GDM1 (cell line): ENCODE measurements around the gene SNAI1.

ENCODE experiments used
- DNase-seq: peaks from one replicate; lab custom pipeline; 2025; lab: John Stamatoyannopoulos, UW

The SNAI1 gene

DNA sequence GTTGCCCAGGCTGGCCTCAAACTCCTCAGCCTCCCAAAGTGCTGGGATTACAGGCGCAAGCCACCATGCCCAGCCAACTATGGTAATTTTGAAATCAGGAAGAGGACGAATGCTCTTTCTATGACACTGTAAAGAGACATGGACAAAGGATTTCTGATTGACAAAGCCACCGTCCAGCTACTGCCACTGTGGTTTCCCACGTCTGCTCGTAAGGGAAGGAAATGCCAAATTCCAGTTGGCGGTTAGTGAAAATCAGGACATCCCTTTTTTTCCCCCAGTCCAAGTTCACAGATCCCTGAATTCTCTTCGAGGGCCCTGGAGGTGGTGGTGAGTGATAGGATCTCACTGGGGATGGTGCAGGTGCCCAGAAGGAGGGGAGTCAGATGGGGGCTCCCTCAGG is 31.2 kb downstream of the SNAI1 start:
- no peak for DNase-seq

DNA sequence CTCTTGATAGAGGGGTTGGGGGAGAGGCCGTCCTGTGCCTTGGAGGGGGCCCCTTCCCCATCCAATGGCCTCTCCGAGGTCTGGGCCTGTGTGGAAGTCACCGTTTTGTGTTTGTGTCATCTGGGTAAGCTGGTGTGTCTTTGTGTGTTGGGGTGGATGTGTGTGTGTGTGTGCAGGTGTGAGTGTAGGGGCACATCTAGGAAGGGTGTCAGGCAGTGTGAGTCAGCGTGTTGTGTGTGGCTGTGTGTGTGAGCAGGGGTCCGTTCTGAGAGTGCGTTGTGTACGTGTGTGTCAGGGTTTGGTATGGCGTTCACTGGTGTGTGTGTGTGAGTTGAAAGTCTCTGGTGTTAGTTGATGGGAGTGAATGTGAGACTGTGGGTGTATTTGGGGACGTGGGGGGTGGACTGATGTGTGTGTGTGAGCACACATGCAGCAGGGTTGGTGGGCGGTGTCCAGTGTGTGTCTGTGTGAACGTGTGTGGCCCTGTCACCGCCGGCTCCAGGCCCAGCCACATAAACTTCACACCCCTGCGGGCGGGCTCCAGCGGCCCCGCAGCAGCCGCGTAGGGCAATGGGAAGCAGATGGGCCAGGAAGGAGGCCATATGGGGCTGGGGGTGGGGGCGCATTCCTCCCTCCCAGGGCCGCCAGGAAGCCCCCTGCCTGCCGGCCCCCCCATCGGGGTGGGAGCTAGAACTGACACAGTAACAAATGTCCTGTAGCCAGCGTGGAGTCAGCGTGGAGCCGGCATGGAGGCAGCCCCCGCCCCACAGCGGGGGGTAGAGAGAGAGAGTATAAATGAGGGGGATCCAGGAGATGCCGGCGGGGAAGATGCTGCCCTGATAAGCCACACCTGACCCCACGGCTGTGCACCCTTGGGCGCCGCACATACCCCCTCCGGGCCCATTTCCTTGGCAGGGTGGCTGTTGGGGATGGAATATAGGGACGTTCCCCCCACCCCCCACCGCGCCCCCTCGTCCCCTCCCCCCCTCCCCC is 32.1 kb downstream of the SNAI1 start:
- no peak for DNase-seq

DNA sequence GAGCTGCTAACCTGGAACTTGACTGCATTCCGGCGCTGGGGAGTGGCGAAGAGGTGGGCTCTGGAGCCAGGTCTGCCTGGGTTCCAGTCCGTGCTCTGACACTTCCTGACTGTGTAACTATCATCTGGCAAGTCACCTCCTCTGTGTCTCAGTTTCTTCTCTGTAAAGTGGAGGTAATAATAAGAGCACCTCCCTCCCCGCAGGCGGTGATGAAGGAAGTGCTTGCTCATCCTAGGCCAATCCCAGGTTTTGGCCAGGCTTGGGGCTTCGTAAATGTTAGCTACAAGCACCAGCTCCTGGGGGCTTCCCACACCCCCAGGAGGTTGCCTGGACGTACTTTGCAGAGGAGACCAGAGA is 32.8 kb downstream of the SNAI1 start:
- DNase-seq: no peak

DNA sequence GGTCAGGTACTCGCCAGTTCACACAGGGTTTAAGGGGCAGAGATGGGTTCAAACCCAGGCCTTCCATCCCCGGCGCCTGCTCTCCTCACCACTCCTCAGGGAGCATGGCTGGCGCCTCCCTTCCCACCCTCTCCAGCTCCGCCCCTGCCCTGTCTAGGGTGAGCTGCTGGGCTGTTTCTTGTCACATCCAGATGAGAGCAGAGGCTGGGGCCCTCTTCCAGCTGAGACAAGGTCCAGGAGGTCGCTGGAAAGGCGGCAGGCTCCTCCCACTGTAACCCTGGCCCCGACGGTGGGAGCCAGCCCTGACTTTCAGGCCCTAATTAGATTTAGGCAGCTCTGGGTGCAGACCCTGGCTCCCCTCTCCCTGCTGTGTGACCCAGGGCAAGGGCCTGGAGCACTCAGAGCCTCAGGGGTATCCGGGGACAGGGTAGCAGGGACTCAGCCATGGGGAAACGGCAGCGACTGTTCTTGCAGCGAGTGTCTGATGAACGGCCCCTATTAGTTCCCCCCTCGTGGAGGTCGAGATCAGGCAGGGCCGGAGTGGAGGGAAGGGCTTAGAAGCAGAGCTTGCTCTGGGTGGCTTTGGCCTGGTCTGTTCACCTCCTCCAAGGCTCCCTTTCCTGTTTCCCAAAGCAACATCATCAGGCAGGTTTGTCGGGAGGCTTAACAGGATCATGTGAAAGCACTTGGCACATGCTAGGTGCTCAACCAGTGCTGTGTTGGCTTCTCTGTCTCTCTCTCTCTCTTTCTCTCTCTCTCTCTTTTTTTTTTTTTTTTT is 33.4 kb downstream of the SNAI1 start:
- no peak for DNase-seq

DNA sequence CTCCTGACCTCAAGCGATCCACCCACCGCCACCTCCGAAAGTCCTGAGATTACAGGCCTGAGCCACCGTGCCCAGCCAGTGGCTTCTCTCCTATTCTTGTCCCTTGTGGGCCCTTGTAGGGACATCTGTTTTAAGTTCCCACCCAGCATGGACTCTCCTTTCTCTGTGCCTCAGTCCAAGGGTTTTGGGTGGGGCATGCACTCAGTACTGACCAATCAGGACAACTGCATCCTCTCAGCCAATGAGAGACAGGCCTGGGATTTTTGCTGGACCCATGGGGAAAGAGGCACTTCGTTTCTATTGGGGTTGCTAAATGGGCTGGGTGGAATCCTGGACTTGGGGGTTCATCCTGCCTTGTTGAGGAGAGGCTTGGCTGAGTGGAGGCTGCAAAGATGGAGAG is 34.4 kb downstream of the SNAI1 start:
- DNase-seq: no peak

DNA sequence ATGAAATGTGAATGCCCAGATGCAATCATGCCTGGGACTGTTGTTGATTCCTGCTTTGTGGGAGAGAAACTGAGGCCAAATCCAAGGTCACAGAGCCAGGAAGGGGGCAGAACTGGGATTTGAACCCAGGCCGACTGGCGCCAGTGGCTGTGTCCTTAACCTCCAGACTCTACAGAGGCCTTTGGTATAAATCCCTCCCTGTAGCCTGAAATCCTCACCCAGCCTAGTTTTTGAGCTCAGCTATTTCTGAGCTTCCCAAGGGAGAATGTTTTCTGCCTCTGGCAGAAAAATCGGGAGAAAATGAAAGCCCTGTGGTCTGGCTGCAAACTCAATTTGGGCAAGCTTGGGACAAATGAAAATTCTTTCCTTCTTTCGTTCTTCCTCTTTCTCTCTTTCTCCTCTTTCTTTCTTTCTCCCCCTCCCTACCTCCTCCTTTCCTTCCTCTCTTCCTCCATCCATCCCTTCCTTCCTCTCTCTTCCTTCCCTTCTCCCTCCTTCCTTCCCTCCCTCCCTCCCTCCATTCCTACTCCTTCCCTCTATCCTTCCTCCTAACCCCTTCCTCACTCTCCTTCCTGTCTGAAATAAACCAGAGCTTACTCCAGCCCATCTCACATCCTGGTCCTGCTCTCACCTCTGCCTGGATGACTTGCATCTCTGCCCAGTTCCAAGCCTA is 34.9 kb downstream of the SNAI1 start:
- DNase-seq: no peak

DNA sequence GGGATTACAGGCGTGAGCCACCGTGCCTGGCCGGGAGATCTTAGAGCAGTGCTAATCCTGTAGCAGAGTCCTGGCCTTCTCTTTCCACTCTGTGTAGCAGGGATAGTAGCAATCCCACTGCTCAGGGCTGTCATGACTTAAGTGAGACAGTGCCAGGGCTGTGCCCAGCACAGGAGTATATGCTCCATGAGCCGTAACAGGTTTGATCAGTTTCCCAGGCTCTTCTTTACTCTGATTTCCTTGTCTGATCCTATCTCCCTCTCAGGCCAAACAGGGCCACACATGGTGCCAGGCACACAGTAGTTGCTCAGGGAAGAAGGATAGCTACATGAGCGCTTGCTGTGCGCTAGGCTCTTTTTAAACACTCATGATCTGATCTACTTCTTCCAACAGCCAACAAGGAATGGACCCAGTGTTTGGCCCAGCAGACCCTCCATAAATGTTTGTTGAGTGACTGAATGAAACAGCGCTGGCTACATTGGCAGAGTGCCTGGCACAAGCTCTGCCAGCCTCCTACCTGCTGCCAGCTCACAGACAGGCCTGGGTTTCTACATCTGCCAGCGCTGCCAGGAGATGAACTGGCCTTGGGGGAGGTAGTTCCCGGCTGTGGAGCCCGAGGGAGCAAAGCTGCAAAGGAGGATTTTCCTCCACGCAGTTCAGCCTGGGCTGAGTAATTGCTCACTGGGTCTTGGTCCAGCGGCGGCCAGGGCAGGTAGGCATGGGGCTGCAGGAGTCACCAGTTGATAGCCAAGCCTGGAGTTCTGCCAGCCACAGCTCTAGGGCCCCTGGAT is 36.9 kb downstream of the SNAI1 start:
- DNase-seq: no peak

DNA sequence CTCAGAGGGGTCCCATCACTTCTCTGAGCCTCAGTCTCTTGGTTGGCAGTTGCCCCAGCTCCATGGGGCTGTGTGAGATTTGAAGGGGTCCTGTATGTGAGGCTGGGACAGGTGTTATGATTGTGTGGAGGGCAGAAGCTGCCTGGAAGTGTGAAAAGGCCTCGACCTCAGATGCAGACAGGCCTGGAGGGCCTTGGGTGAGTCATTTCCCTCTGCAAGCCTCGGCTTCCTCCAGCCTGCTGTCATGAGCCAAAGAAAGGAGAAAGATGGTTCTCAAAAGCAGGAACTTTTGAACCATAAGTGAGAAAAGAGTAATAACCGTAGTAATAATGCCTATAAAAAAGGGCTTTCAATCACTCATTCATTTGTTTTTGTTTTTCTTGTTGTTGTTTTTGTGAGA is 37.5 kb downstream of the SNAI1 start:
- DNase-seq: peak; percentile 52

DNA sequence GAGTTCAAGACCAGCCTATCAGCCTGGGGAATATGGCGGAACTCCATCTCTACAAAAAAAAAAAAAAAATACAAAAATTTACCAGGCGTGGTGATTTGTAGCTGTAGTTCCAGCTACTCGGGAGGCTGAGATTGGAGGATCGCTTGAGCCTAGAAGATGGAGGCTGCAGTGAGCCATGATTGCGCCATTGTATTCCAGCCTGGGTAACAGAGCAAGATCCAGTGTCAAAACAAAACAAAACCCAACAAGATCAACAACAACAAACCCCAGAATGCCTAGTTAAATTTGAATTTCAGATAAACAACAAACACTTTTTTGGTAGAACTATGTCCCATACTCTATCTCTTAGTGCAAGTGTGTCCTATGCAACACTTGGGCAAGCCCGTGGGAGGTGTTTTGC is 39.9 kb downstream of the SNAI1 start:
- DNase-seq: no peak

DNA sequence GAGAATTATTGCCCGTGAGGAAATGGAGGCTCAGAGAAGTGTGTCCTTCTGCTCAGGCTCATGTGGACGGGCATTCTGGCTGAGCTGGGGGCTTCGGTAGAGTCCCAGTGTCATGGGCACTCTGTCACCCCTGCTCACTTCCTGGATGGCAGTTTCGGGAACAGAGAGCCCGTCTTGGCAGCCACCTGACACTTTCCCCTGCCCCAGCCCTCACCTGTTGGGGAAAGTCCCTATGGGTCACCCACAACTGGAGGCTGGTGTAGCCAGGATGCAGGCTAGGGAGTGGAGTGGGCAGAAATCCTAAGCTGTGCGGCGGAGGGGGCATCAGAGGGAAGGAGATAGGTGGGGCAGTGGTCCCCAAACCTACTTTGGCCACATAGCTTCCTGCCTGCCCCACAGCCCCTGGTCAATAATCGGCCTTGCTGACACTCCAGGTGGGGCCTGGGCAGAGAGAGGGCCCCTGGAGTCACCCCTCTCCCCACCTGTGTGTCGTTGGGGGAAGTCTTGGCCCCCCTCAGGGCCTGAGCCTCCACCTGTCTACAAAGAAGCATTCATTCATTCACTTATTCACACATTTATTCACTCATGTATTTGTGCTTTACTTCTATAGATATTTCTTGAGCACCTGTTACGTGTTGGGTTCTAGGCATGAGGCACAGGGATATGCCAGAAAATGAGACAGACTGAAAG is 40.5 kb downstream of the SNAI1 start:
- DNase-seq: no peak

DNA sequence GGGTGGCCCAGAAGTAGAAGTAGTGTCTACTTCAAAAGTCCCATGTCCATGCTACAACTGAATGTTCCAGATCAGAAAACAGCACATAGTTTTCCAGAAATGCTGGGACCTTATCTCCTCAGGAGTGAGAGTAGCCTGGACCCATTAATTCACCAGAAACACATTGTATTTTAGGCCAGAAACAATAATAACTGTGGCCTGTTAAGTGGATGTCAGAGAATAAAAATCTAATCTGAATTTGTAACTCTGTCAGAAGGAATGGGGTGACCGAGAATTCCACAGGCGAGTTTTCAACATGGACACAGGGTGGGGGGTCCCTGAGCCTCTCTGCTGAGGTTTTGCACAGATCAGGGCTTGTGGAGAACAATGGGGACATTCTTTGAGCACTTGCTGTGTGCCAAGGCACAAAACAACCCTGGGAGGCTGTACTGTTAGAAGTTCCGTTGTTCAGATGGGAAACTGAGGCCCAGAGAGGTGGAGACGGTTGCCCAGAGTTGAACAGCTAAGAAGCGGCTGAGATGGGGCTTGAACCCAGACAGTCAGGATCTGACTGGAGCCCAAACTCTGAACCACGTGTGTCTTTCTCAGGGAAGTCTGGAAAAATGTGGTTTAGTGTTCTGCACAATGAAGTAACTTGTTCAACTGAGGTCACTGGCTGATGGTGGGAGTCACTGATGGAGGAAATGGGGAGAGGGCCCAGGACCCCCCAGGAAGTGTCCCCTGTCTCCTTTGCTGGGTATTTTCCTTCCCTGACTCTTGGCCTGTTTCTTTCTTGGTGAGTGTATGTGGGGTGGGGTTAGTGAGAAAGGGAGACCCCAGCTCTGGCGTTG is 44.2 kb downstream of the SNAI1 start:
- no peak for DNase-seq

DNA sequence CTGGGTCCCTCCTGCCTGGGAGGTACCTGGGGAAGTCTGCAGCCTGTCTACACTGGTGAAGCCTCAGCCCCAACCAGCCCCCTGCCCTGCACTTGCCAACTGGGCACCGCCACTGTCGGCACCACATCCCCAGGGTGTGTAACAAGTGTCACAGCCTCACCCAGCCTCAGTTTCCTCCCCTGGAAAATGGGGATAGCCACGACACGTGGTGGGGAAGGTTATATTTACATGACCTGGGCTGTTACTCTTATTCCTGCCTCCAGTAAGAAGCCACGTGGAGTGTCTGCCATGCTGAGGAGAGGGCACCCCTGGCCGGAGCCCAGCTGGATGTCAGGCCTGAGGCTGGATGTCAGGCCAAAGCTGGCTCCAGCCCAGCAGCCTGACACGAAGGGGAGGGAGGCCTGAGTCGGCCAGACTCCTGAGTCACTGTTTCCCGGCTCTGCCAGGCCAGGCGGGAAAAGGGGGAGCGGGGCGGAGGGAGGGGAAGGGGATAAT is 44.9 kb downstream of the SNAI1 start:
- DNase-seq: no peak

DNA sequence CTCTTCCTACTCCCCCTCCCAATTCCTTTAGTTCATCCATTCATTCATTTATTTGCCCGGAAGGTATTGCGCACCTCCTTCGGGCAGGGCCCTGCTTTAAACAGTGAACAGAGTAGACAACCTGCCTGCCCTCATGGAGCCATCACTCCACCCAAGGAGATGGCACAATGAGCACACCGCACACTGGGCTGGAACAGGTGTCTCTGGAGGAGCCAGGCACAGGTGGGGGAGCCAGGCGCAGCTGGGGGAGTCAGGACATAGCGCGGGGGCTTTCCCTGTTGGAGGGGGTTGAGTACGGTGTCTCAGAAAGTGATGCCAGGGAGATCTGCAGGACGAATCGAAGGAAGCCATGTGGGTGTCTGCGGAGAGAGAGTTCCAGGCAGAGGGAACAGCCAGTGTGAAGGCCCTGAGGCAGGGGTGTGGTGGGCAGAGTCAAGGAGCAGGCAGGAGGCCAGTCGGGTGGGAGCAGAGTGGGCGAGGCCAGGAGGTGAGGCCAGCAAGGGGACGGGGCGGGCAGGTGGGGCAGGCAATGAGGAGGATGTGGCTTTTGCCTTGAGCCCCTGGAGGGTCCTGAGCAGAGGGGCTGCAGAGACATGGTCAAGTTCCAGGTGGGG is 46.4 kb downstream of the SNAI1 start:
- no peak for DNase-seq

DNA sequence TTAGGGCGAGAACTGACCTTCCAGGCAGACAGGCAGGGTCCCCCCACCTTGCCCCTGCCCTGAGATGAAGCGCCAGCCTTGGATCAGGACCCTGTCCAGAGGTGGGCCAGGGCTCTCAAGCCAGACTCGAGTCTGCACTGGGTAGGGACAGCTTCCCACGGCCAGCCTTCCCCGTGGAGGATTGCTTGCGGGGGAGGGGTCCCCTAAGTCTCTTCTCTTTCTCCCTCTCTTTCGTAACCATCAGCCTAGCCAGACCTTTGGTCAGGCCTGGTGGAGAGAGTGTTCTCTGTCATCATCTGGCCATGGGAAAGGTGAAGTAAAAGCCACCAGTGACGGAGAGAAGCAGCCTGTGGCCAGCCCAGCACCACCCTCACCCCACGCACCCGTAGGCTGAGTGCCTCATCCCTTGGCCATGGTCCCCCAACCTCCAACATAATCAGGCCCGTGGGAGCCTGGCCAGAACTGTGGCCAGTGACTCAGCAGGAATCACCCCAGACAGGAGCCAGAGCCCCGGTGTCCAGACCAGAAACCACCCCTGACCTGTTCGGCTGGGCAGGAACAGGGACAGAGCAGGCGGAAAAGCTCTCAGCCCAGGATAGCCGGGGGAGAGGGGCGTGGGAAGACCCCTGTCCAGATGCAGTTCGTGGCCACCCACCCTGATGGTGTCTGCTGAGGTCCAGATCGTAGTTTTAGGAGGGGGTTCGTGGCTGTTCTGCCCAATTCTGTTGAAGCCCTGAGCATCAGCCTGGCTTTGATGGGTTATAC is 47.1 kb downstream of the SNAI1 start:
- DNase-seq: no peak

DNA sequence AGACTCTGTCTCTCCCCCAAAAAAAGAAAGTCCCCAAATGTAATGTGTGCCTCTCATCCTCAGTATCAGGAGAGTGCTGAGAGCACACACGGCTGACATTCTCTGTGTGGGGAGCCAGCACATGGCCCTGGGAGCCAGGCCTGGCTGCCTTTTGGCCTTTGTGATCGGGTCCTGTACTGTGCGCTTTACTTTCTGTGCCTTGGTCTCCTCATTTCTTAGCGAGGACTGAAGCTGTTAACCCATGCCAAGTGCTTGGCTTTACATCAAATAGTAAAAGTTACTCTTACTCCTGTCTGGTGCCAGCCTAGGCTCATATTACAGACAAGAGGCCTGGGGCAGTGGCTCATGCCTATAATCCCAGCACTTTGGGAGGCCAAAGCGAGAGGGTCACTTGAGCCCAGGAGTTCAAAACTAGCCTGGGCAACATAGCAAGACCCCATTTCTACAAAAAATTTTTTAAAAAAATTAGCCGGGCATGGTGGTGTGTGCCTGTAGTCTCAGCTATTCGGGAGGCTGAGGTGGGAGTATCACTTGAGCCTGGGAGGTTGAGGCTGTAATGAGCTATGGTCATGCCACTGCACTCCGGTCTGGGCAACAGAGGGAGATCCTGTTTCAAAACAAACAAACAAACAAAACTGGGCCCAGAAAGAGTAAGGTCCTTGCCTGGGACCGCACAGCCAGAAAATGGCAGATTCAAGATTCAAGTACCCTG is 50.3 kb downstream of the SNAI1 start:
- no peak for DNase-seq

DNA sequence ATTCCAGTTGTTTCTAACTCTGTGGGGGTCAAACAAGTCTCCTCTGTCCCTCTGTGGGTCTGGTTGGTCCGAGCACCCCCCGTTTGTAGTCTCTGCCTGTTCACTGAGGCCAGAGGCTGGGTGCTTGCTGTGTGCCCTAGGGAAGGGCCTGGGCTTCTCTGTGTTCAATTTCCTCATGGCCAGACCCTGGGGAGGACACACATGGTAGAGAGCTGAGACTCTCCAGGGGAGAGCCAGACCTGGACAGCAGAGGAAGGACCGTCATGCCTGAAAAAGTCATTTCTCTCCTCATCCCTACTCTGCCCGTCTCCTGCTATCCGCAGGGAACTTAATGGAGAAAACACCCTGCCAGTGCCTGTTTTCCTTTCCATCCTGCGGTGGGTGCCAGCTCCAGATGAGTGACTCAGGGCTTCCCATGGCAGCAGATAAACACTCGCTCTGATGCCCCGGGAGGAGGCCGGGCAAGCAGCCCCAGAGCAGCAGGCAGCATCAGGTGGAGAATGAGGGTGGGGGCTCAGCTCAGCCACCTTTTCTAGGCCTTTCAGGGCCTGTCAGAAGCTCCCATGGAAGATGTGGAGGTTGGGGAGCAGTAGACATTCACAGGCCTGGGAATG is 51.9 kb downstream of the SNAI1 start:
- DNase-seq: no peak

DNA sequence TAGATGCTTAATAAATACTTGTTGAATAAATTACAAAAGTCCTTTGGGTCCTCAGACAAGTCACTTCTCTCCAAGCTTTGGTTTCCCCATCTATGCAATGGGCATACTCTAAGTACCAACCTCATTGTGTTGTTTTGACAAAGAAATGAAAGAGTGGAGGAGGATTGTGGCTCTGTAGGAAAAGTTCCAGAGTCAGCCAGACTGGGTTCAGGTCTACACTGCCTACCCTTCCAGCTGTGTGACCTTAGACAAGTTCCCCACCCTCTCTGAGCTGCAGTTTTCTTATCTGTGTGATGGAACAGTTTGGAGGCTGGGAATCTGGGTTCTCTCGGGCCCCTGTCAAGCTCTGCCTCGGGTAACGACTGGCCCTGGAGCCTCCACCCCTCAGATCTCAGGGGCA is 53.9 kb downstream of the SNAI1 start:
- no peak for DNase-seq

DNA sequence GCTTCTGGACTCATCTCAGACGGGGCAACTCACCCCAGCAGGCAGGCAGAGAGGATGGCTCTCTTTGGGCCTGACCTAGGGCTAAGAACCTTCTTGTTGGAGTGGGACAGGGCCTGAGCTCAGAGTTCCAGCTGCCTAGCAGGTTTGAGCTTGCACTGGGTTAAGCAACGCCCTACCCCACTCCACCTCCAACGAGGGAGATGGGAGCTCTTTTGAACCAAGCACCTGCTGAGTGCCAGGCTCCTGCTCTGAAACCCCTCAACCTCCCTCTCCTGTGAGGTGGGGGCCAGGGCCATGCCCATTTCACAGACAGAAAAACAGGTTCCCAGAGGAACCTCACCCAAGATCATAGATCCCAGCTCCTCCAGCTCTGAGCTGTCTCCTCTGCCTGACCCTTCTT is 54.3 kb downstream of the SNAI1 start:
- no peak for DNase-seq
